Stimulated activated CD4-positive, alpha-beta T cell treated with anti-CD3 and anti-CD28 coated beads, Interleukin-1b, Interleukin-23, amount 100 ng/mL, for 1 hour (primary cell): Measurements from ENCODE around the gene DGKZ.

Source experiments
- DNase-seq, 2 donors: peaks; one replicate each; pipeline ENCODE4 v3.0.0-alpha.2; 2020; ENCODE audit warnings: low read depth in 2 of 2

Gene DGKZ

GRCh38 chr11:46326813-46327416 is 20.3 kb upstream of the DGKZ start:
- DNase-seq: no peak

- no peak for DNase-seq
These were observed 19.4 kb upstream of the DGKZ start for GRCh38 chr11:46327829-46328228.

- no peak for DNase-seq
These were observed 17.1 kb upstream of the DGKZ start for GRCh38 chr11:46330154-46330553.

GRCh38 chr11:46330563-46331281 is 16.5 kb upstream of the DGKZ start:
- DNase-seq: no peak

- DNase-seq: no peak
These were observed 15.8 kb upstream of the DGKZ start for GRCh38 chr11:46331282-46331984.

- no peak for DNase-seq
These were observed 15.1 kb upstream of the DGKZ start for GRCh38 chr11:46332093-46332567.

- DNase-seq: no peak
These were observed 14.5 kb upstream of the DGKZ start for GRCh38 chr11:46332568-46333393.

- no peak for DNase-seq
These were observed 13.8 kb upstream of the DGKZ start for GRCh38 chr11:46333394-46333947.

- no peak for DNase-seq
These were observed 13.1 kb upstream of the DGKZ start for GRCh38 chr11:46334211-46334610.

GRCh38 chr11:46335271-46335670 is 12.0 kb upstream of the DGKZ start:
- DNase-seq: no peak

- no peak for DNase-seq
These were observed 11.2 kb upstream of the DGKZ start for GRCh38 chr11:46335890-46336562.

GRCh38 chr11:46336563-46337180 is 10.6 kb upstream of the DGKZ start:
- DNase-seq: no peak

GRCh38 chr11:46337626-46338345 is 9.5 kb upstream of the DGKZ start:
- no peak for DNase-seq

GRCh38 chr11:46338636-46338987 is 8.7 kb upstream of the DGKZ start:
- no peak for DNase-seq

- DNase-seq: no peak
These were observed 8.1 kb upstream of the DGKZ start for GRCh38 chr11:46338988-46339666.

GRCh38 chr11:46339816-46340215 is 7.4 kb upstream of the DGKZ start:
- DNase-seq: no peak

- DNase-seq: no peak
These were observed 5.8 kb upstream of the DGKZ start for GRCh38 chr11:46341454-46341853.

- no peak for DNase-seq
These were observed 5.0 kb upstream of the DGKZ start for GRCh38 chr11:46342239-46342638.

- DNase-seq: no peak
These were observed 3.7 kb upstream of the DGKZ start for GRCh38 chr11:46343520-46343919.
